ENCODE results near the gene KIF26A.

KIF26A gene

DNA sequence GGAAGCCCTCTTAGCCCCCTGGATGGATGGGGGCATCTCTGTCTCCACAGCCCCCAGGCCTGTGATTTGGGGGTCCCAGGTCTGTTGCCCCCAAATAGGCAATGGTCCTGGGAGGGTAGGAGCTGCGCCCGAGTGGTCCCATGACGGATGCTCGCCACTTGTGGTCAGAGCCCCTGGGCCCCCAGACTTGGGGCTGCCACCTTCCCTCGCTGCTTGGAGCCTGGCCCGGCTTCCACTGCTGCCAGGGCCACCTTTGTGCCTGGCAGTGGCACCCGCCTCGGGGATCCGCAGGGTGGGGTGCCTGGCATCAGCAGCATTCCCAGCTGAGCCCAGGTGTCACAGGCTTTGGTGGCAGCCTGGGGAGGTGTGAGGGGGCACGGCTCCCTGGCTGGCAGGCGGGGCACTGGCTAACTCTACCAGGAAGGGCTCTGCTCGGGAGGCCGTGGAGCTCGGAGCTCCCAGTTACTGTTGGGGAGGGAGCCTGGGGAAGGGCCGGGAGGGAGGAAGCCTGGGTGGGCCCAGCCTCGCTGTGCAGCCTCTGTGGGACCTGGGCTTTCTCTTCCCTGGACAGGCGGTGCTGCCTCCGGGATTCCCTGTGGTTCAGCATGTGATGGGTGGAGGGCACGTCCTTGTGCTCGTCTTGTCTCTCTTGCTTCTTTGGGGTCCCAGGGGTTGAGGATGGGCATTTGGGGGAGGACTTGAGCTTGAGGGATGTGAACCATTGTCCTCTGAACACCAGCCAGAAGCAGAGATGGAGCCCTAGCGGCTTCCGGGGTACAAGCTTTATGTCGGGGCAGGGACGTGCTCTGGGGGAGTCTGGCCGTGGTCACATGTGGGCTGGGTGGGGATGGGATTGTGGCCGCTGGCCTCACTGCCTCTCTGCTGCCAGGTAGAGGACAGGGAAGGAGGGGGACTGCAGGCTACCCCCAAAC, 5.4 kb downstream of the KIF26A start:
- no peak for DNase-seq
- Histone ChIP-seq H3K23ac (ENCODE audit: low read length) (no peak overlapping the region), H3K79me1 (ENCODE audit: low read length) (peaks cover 16% of the 10 kb centered on the region), H3K4ac (ENCODE audit: low read depth, low read length) (no peak overlapping the region), H3K9ac (ENCODE audit: low read length) (no peak overlapping the region), H2AK5ac (ENCODE audit: low read length) (no peak overlapping the region), H3K27ac (ENCODE audit: low read depth, low read length) (no peak overlapping the region), H3K18ac (ENCODE audit: low read length) (no peak overlapping the region), H4K8ac (ENCODE audit: low read depth, low read length) (no peak overlapping the region), H3K4me3 (ENCODE audit: low read length) (no peak overlapping the region), H3K4me1 (ENCODE audit: control insufficient read depth, low read depth, low read length) (peaks cover 2% of the 10 kb centered on the region), H2BK15ac (replicated peaks; ENCODE audit: low read depth) (no peak overlapping the region), H2BK5ac (ENCODE audit: low read length) (no peak overlapping the region), H3K27me3 (ENCODE audit: insufficient read depth, low read length, poor library complexity) (no peaks in the 10 kb centered on the region), H3K36me3 (ENCODE audit: control insufficient read depth, insufficient read depth, low read length) (no peaks in the 10 kb centered on the region), H3K4me2 (ENCODE audit: low read length) (no peak overlapping the region), H3K79me2 (ENCODE audit: control insufficient read depth, insufficient read depth, low read length) (peaks cover 31% of the 10 kb centered on the region), H3K56ac (ENCODE audit: low read length) (no peak overlapping the region), H4K5ac (ENCODE audit: low read length) (no peak overlapping the region), H2BK120ac (ENCODE audit: low read depth, low read length) (no peak overlapping the region)
- WGBS (ENCODE audit: extremely low coverage, insufficient coverage, low lambda C conversion rate): no CpG with 5 or more reads among the region's 26 CpGs

DNA sequence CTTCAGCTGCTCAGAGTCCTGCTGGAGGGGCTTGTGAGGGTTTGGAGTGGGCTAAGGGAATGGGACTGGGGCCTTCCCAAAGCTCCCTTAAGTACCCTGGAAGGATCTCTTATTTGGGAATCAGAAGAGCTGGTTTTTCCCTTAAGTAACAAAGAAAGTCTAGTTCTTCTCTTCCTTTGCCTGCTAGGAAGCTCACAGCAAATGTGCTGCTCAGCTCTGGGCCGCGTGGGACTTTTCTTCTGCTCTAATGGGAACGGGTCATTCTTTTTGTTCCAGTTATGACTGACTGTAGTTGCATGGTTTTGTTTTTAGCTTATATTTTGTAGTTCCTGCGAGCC, 6.0 kb downstream of the KIF26A start:
- peaks cover 8% of the 10 kb centered on the region for H3K4me1 ChIP-seq (ENCODE audit: control insufficient read depth, low read depth, low read length)
- H2BK5ac ChIP-seq (ENCODE audit: low read length): no peak overlapping the region
- H3K79me1 ChIP-seq (ENCODE audit: low read length): peaks cover 15% of the 10 kb centered on the region
- no peak overlapping the region for H3K23ac ChIP-seq (ENCODE audit: low read length)
- H3K56ac ChIP-seq (ENCODE audit: low read length): no peak overlapping the region
- H3K18ac ChIP-seq (ENCODE audit: low read length): no peak overlapping the region
- H3K4me2 ChIP-seq (ENCODE audit: low read length): no peak overlapping the region
- no CpG with 5 or more reads among the region's 4 CpGs for WGBS (ENCODE audit: extremely low coverage, insufficient coverage, low lambda C conversion rate)
- H3K27ac ChIP-seq (ENCODE audit: low read depth, low read length): no peak overlapping the region
- no peak overlapping the region for H4K8ac ChIP-seq (ENCODE audit: low read depth, low read length)
- H3K27me3 ChIP-seq (ENCODE audit: insufficient read depth, low read length, poor library complexity): no peaks in the 10 kb centered on the region
- H3K4me3 ChIP-seq (ENCODE audit: low read length): no peak overlapping the region
- DNase-seq: no peak
- no peak overlapping the region for H2BK120ac ChIP-seq (ENCODE audit: low read depth, low read length)
- H2BK15ac ChIP-seq (replicated peaks; ENCODE audit: low read depth): no peak overlapping the region
- peaks cover 31% of the 10 kb centered on the region for H3K79me2 ChIP-seq (ENCODE audit: control insufficient read depth, insufficient read depth, low read length)
- H4K5ac ChIP-seq (ENCODE audit: low read length): no peak overlapping the region
- H3K4ac ChIP-seq (ENCODE audit: low read depth, low read length): no peak overlapping the region
- no peak overlapping the region for H2AK5ac ChIP-seq (ENCODE audit: low read length)
- no peaks in the 10 kb centered on the region for H3K36me3 ChIP-seq (ENCODE audit: control insufficient read depth, insufficient read depth, low read length)
- no peak overlapping the region for H3K9ac ChIP-seq (ENCODE audit: low read length)

- no peak overlapping the region for H3K4me2 ChIP-seq (ENCODE audit: low read length)
- H3K18ac ChIP-seq (ENCODE audit: low read length): no peak overlapping the region
- no peak overlapping the region for H3K9ac ChIP-seq (ENCODE audit: low read length)
- no peak overlapping the region for H3K27ac ChIP-seq (ENCODE audit: low read depth, low read length)
- H3K79me2 ChIP-seq (ENCODE audit: control insufficient read depth, insufficient read depth, low read length): peaks cover 31% of the 10 kb centered on the region
- WGBS (ENCODE audit: extremely low coverage, insufficient coverage, low lambda C conversion rate): no CpG with 5 or more reads among the region's 37 CpGs
- peaks cover 15% of the 10 kb centered on the region for H3K79me1 ChIP-seq (ENCODE audit: low read length)
- no peak for DNase-seq
- H3K4ac ChIP-seq (ENCODE audit: low read depth, low read length): no peak overlapping the region
- no peak overlapping the region for H2BK120ac ChIP-seq (ENCODE audit: low read depth, low read length)
- H3K4me3 ChIP-seq (ENCODE audit: low read length): no peak overlapping the region
- no peak overlapping the region for H2BK15ac ChIP-seq (replicated peaks; ENCODE audit: low read depth)
- no peak overlapping the region for H4K8ac ChIP-seq (ENCODE audit: low read depth, low read length)
- H3K23ac ChIP-seq (ENCODE audit: low read length): no peak overlapping the region
- no peaks in the 10 kb centered on the region for H3K27me3 ChIP-seq (ENCODE audit: insufficient read depth, low read length, poor library complexity)
- no peak overlapping the region for H2BK5ac ChIP-seq (ENCODE audit: low read length)
- H2AK5ac ChIP-seq (ENCODE audit: low read length): no peak overlapping the region
- H4K5ac ChIP-seq (ENCODE audit: low read length): no peak overlapping the region
- H3K36me3 ChIP-seq (ENCODE audit: control insufficient read depth, insufficient read depth, low read length): no peaks in the 10 kb centered on the region
- H3K56ac ChIP-seq (ENCODE audit: low read length): peak overlapping the region; percentile 15
- peaks cover 10% of the 10 kb centered on the region for H3K4me1 ChIP-seq (ENCODE audit: control insufficient read depth, low read depth, low read length)
These were observed 6.8 kb downstream of the KIF26A start for GRCh38 chr14:104144911-104145825.

DNA sequence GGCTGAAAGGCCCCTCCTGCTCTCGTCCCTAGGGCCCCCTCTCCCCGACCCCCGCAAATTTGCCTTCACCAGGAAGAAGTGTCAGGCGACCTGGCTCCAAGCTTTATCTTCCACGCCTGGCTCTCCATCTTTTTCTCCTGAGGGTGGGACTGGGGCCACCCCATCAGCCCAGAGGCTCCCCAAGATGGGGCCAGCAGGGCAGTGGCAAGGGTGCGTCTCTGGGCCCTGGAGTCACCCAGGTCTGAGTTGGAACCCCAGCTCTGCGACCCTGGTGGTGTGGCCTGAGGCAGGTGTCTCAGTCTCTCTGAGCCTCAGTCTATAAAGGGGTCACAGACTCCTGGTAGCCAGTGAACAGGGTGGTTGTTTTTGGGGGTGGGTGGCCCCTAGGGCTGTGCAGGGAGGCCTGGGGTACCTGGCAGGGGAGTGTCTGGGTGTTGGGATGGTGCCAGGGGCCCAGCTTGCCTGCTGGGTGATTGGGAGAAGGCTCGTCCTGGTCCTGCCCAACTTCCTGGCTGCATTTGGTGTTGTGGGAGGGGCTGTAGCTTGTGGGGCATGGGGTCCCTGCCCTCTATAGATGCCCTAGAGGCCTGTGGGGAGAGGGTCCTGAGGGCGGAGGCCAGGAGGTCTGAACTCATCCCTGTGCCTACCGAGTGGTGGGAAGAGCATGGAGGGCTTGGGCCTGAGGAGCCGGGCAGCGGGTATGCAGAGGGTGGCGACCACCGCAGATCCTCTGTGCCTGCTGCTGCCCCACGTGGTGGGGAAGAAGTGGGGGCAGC, 7.6 kb downstream of the KIF26A start:
- WGBS (ENCODE audit: extremely low coverage, insufficient coverage, low lambda C conversion rate): no CpG with 5 or more reads among the region's 15 CpGs
- Histone ChIP-seq H3K4me2 (ENCODE audit: low read length) (no peak overlapping the region), H2BK15ac (replicated peaks; ENCODE audit: low read depth) (no peak overlapping the region), H3K4me1 (ENCODE audit: control insufficient read depth, low read depth, low read length) (peaks cover 18% of the 10 kb centered on the region), H3K36me3 (ENCODE audit: control insufficient read depth, insufficient read depth, low read length) (no peaks in the 10 kb centered on the region), H3K18ac (ENCODE audit: low read length) (no peak overlapping the region), H3K23ac (ENCODE audit: low read length) (no peak overlapping the region), H3K4ac (ENCODE audit: low read depth, low read length) (no peak overlapping the region), H3K27ac (ENCODE audit: low read depth, low read length) (no peak overlapping the region), H4K5ac (ENCODE audit: low read length) (no peak overlapping the region), H3K56ac (ENCODE audit: low read length) (no peak overlapping the region), H3K9ac (ENCODE audit: low read length) (no peak overlapping the region), H2BK120ac (ENCODE audit: low read depth, low read length) (no peak overlapping the region), H2BK5ac (ENCODE audit: low read length) (no peak overlapping the region), H3K79me2 (ENCODE audit: control insufficient read depth, insufficient read depth, low read length) (peaks cover 30% of the 10 kb centered on the region), H3K79me1 (ENCODE audit: low read length) (peaks cover 21% of the 10 kb centered on the region), H4K8ac (ENCODE audit: low read depth, low read length) (no peak overlapping the region), H3K4me3 (ENCODE audit: low read length) (no peak overlapping the region), H2AK5ac (ENCODE audit: low read length) (no peak overlapping the region), H3K27me3 (ENCODE audit: insufficient read depth, low read length, poor library complexity) (no peaks in the 10 kb centered on the region)
- DNase-seq: no peak

DNA sequence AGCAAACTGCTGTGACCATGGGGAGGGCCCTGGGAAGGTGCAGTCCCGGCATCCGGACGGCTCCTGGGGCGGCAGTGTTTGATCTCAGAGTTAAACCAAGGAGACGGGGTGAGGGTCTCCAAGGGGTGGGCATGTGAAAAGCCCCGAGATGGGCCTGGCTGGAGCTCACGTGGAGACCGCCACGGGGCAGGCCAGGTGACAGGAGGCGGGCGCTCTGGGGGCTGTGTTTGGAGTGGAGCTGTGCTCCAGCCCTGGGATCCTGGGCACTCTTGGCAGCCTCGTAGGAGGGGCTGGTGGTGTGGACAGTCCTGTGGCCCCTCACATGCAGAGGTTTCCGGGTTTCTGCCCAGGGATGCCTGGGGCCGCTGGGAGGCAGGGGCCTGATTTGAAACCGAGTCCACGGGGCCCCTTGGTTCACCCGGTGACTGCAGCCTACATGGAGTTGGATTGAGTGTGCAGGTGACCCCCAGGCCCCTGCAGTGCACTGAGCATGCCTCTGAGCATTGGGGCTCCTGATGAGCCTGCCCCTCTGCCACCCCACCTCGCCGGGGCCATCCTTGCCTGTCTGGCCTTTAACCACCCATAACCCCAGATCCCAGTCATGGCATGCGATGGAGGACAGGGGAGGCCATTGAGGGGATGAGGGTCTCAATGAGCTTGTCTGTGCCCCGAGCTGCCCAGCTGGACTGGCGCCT, 8.4 kb downstream of the KIF26A start:
- Histone ChIP-seq H3K36me3 (ENCODE audit: control insufficient read depth, insufficient read depth, low read length) (no peaks in the 10 kb centered on the region), H2AK5ac (ENCODE audit: low read length) (no peak overlapping the region), H3K79me1 (ENCODE audit: low read length) (peaks cover 20% of the 10 kb centered on the region), H3K4me1 (ENCODE audit: control insufficient read depth, low read depth, low read length) (peaks cover 18% of the 10 kb centered on the region), H4K5ac (ENCODE audit: low read length) (no peak overlapping the region), H3K79me2 (ENCODE audit: control insufficient read depth, insufficient read depth, low read length) (peaks cover 25% of the 10 kb centered on the region), H2BK15ac (replicated peaks; ENCODE audit: low read depth) (no peak overlapping the region), H2BK120ac (ENCODE audit: low read depth, low read length) (no peak overlapping the region), H3K56ac (ENCODE audit: low read length) (peak overlapping the region; percentile 12), H3K4me3 (ENCODE audit: low read length) (no peak overlapping the region), H3K23ac (ENCODE audit: low read length) (no peak overlapping the region), H3K4me2 (ENCODE audit: low read length) (no peak overlapping the region), H2BK5ac (ENCODE audit: low read length) (no peak overlapping the region), H4K8ac (ENCODE audit: low read depth, low read length) (no peak overlapping the region), H3K27ac (ENCODE audit: low read depth, low read length) (no peak overlapping the region), H3K27me3 (ENCODE audit: insufficient read depth, low read length, poor library complexity) (no peaks in the 10 kb centered on the region), H3K4ac (ENCODE audit: low read depth, low read length) (no peak overlapping the region), H3K18ac (ENCODE audit: low read length) (no peak overlapping the region), H3K9ac (ENCODE audit: low read length) (no peak overlapping the region)
- DNase-seq: no peak
- no CpG with 5 or more reads among the region's 22 CpGs for WGBS (ENCODE audit: extremely low coverage, insufficient coverage, low lambda C conversion rate)
